Measurements from ENCODE around the gene GMDS.

Gene GMDS

GRCh38 chr6:1878330-1878729, 367.1 kb downstream of the GMDS start:
- no peak for DNase-seq

DNA sequence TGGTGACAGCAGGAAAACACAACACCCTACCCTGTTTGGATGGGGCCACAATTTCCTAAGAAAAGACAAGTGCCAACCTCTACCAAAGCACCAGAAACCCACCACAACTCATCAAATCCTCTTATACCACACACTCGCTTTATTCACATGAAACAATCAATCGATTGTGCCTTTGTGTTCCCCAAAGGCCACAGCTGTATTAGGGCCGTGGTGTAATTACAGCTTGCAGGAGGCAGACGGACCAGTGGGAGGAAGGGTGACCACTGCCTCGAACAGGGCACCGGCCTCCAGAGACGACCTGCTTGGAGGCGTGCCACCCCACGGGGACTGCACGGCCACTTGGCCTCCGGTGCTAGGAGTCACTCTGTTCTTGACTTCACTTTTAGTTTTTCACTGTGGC, 371.6 kb downstream of the GMDS start:
- DNase-seq, result no peak

DNA sequence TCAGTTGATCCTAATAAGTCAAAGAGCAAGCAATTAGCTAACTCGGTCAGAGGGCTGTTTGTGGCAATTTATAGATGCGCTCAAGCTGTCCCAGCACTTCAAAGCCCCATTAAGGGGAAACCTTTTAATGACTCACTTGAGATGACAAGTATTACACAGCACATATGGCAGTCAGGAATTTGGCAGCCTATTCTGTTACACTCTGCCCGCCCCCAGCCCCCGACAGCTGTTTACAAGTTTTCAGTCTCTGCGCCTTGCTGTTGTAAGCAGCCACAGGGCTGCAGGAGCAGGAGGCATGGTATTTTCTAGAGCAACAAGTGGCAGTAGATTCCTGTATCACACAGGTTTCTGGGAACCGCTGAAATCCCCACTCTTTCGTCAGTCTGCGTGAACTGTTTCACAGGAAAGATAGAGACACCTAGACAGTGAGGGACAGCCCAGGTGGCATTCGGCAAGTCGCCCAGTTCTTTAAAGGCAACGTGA, 372.7 kb downstream of the GMDS start:
- DNase-seq, result peak; percentile 9

DNA sequence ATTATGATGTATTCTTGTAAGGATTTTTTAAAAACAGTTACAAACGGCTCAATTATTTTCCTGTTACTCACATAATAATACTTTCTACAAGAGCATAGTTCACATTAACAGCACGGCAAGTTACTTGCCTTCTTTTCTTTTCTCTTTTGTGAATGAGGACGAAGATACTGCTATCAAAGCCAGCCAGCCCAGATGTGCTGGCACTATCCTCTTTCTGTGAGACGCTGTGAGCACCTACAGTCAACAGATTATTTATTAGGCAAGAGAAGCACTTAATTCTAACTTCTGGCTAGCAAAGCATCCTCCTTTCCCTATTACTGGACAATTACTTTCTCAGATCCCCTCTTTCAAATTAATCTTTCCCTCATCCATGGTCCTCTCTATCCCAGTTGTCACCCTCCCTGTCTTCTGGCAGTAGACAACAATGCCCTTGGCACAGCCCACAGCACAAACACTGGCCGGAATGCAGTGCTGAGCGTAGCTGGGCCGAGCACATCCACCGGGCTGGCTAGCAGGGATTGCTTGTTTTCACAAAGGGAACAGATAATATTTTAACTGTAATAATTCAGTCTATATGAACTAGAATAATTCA, 373.6 kb downstream of the GMDS start:
- no peak for DNase-seq

DNA sequence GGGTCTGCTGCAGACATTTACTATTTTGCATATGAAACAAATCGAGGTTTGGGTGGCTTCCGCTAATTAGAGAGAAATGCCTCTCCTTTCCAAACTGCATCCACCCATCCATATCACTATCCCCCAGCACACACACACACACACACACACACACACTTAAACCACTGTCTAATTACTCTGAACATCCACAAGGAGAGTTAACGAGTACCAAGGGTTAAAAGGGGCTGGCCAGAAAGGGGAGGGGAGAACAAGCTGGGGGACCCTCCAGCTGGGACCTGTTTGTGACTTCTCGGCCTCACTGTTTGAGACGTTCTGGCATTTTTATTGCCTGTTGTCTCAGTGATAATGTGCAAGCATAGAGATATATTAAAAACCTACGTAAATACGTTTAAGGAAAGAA, 374.5 kb downstream of the GMDS start:
- no peak for DNase-seq

DNA sequence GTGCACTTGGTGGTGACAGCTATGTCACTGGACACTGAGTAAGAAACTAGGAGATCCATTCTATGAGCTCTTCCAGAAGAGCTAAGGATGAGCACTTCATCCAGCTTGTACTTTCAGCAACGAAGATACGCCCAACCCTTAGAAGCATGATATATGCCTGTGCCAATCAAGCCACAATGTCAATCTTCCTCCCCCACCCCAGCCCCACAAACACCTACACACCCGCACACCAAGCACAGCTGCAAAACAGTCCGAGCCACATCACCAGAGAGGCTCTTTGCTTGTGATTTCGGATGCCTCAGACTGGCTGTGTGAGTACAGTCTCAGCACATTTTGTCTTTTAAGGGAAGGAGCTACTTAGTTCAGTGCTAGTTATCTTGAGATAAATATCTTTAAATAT, 375.2 kb downstream of the GMDS start:
- DNase-seq, result no peak

DNA sequence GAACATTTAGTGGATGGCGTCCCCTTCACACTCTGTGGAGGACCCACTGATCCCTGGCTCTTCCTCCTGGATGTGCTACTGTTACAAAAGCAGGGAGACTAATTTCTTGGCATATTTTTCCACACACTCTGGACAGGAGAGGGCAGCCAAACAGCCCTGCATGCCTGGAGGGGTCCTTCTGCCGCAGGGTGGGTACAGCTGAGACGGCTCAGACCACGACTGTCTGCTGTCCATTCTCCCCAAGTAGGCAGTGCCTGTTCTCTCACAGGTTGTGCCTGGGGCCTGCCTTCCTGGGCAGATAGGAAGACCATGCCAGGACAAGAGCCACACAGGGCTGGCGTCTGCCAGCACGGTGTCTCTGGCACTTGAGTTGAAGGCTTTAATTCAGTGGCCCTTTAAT, 375.6 kb downstream of the GMDS start:
- no peak for DNase-seq

DNA sequence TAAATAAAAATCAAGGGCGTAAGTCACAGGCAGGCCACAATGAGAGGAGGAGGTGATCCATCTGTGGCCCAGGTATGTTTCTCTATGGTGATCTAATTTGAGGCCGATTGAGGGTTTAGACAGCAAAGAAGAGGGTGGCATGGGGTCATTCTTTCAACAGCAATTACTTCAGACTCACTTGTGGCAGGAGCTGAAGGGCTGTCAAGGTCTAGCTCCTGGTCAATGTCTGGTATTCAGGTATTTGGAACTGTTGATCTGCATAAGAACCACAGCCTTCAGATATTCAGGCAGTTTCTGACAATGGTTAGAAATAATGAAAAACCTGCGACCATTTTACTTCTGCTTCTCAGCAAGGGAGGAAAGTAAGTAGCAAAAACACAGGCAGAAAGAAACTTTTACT, 376.1 kb downstream of the GMDS start:
- no peak for DNase-seq

DNA sequence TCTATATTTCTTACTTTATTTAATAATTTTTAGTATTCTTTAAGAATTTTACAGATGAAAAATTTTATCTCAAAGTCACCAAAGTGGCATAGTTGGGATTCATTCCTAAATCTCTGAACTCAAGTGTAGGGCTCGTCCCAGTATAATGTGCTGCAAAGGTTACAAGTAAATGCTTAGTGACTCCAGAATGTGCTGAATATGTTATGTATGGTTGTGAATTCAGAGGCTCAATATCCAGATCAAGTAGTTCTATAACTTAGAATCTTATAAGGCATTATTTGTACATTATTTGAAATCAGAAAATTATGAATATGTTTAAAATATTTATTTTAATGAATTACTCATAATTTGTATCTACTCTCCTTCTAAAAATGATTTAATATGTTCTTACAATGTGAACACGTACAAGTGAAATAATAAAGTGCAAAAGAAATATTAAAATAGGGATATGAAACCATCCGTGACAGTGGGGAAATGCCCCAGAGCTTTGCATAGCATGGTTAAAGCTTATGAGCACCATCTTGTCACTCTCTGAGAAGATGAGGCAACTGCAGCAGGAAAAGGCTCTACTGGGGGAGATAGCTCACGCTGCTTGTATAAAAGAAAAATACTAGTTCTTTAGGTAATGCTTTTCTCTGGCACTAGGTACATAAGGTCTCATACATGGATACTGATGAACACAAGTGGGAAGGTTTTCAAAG, 376.7 kb downstream of the GMDS start:
- no peak for DNase-seq

GRCh38 chr6:1867197-1867596, 378.2 kb downstream of the GMDS start:
- no peak for DNase-seq

DNA sequence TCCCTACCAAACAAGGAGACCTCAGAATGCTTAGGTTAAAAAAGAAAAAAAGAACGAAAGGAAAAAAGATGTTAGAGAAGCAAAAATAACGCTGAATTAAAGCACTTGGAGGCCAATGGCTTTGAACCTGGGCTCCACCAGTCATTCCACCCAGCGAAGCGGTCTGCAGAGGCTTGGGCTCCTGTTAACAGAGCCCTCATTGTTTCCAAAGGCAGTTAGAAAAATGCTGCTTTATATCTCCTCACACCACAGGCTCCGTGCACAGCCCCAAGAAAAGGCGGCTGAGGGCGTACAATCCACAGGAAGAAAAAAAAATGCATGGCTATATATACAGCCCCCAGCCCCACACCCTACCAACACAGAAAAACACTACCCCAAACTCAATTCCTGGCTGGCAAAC, 379.8 kb downstream of the GMDS start:
- DNase-seq, result no peak

DNA sequence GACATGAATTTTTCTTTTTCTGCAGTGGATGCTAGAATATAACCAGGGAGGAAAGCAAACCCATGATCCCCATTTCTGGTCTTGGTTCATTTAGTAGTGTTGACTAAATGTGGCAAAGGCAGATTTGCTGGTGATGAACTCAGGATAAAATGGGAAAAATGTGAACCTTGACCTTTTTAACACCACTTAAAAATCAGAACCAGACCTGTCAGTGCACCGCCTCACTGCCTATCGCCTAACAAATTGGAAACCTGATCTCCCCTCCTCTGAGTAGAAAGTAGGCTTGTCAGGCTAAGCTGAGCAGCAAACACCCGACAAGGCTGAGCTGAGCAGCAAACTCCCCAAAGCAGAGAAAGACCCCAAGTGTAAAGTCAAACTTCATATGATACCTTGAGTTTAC, 380.9 kb downstream of the GMDS start:
- DNase-seq, result no peak

DNA sequence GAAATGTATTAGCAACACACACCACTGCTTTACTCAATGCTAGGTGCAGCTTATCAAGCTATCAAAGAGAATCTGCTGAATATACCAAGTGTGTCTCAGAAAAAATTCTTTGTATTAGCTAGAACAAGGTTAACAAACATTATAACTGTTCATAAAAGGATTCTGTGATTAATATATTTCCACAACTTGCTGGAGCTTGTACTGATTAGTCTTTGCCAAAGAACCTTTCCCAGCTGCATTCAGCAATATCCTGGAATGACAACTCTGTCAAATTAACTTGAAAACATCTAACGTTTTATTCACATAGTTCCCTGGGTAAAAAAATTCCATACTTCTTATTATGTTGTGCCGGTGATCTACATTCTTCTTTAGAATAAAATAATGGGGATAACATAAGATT, 383.0 kb downstream of the GMDS start:
- DNase-seq, result no peak

DNA sequence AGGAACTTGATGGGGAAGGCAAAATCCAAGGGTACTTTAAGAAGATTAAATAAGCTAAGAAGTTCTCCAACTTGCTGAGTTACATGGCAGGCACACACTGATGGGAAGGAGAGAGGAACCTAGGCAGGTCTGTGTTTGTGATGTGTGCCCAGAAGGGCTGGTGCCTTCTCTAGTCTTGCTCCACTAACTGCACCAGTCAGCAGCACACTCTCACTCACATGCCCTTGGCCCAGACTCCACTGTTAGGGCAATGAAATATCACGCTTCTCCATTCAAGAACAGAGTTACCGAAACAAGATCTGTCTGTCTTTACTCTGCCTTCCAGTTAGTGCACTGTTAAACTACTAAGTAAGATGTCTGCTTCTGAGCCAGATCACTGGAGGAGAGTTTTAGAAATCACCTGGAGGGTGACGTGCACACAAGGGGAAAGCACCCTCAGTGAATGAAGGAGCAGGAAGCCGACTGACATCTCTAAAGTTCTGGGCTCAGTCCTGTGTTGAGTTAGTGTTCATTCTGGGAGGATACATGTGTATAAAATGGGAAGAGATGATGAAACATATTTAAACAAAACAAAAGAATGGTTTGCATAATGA, 384.6 kb downstream of the GMDS start:
- no peak for DNase-seq

- DNase-seq, result no peak
Measured at GRCh38 chr6:1858859-1859258, 386.5 kb downstream of the GMDS start.

- no peak for DNase-seq
Measured at GRCh38 chr6:1858196-1858595, 387.2 kb downstream of the GMDS start.

DNA sequence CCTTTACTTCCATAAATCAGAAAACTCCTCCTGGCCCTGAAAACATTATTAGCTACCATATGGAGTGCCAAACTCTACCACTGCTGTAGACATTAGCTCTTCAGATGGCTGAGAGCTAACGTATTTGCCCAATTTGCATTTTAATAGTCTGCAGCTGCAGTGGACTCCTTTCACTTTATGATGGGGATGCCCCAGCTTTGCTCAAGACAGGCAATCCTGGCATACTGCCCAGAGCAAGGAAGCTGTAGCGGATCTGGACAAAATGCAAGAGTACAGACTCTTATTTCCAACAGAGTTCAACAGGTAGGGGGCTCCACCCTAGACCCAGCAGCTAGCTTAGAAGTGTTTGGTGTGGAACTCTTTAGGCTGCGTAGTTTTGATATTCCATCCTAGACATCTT, 389.0 kb downstream of the GMDS start:
- DNase-seq, result no peak

GRCh38 chr6:1855890-1856289, 389.5 kb downstream of the GMDS start:
- no peak for DNase-seq

GRCh38 chr6:1854296-1854695, 391.1 kb downstream of the GMDS start:
- DNase-seq, result no peak

- DNase-seq, result no peak
Measured at GRCh38 chr6:1853761-1854160, 391.6 kb downstream of the GMDS start.

DNA sequence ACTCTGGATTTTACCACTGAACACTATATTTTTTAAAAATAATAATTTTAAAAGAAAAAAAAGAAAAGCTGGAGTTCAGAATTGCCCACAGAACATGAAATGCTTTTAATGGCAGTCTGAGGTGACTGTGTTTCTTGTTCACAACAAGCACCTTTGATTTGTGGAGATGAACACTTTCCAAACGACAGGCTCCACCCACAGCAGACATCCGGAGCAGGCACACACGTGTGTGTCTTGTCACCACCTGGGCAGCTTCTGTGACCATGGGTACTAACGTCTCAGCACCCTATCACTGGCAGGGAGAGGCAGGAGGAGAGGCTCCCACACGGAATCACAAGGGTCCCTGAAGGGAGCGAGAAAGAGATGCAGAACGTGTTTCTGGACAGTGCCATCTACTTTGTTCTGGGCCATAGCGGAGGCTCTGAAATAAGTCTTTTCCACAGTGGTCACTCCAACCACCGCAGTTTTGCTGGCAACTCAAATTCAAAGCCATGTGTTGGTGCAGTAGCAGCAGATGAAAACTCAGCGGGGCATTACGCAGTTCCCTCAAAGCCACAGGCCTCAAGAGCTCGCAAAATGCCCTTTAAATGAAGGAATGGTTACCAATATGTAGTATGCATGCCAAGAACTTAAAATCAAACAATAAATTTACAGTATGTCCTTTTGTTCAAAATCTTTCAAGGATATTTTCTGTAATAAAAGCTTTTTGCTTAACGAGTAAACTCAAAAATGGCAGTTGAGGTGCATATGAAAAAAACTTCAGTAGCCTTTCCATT, 393.5 kb downstream of the GMDS start:
- no peak for DNase-seq

GRCh38 chr6:1850840-1851157, 394.6 kb downstream of the GMDS start:
- DNase-seq, result no peak

DNA sequence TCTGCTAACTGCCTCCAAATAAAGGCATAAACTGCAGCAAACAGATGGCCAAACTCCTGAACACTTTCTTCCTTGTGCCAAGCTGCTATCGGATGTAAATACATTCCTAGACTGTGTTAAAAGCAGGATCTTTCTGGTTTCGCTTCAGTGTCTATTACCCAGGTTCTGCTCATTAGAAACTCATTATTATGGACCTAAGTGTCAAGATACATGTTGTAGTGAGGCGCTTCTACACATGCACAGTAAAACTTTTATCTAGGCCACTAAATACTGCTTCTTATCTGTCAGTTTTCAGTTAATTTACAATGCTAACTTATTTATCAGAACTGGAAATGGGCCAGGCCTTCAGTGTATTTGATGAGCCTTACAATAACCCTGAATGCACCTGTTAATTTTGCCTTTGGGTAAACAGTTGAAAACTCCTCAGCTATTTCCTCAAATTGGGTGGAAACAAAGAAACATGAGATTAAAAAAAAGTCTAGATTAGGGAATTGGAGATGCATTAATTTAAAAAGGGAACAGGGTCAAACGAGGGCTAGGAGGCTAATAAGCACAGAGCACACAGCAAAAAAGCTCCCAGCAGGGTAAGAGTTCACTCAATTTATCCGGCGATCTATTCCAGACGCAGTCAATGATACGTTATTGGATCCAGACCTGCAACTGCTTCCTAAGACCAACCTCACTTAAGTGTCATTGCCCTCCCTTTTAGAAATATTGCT, 395.1 kb downstream of the GMDS start:
- no peak for DNase-seq
